ENCODE results near the gene RBBP9. TPM values are rescaled to one million over a fixed set of nuclear protein-coding genes. Genes with fewer than 3 reads are reported as not detected.

Gene RBBP9
- total RNA-seq, 2 donors from 2014 or later, result 12.2 to 18.3 TPM

GRCh38 chr20:18537651-18538050, 40.6 kb upstream of the RBBP9 start:
- H3K27me3 ChIP-seq (replicated peaks; ENCODE audit: insufficient read depth), result no peaks in the 10 kb centered on the region
- H3K27ac ChIP-seq, result no peak overlapping the region
- H3K4me3 ChIP-seq, result no peak overlapping the region
- TF ChIP-seq CTCF (IDR thresholded peaks at IDR 0.05), result no peak
- no peak for ATAC-seq (ENCODE audit: insufficient number of reproducible peaks, low FRiP score, low read depth)
- H3K9me3 ChIP-seq, result no peaks in the 10 kb centered on the region
- no peaks in the 10 kb centered on the region for H3K4me1 ChIP-seq (ENCODE audit: control insufficient read depth in 1 of 2, low read depth in 2 of 2)
- peaks cover 33% of the 10 kb centered on the region for H3K36me3 ChIP-seq
- DNase-seq (ENCODE audit: low spot score), result no peak

- no peak overlapping the region for H3K4me3 ChIP-seq
- TF ChIP-seq CTCF (IDR thresholded peaks at IDR 0.05), result no peak
- H3K27me3 ChIP-seq (replicated peaks; ENCODE audit: insufficient read depth), result no peaks in the 10 kb centered on the region
- DNase-seq (ENCODE audit: low spot score), result no peak
- no peaks in the 10 kb centered on the region for H3K4me1 ChIP-seq (ENCODE audit: control insufficient read depth in 1 of 2, low read depth in 2 of 2)
- no peaks in the 10 kb centered on the region for H3K9me3 ChIP-seq
- H3K27ac ChIP-seq, result no peak overlapping the region
- peaks cover 40% of the 10 kb centered on the region for H3K36me3 ChIP-seq
- no peak for ATAC-seq (ENCODE audit: insufficient number of reproducible peaks, low FRiP score, low read depth)
These were observed 37.1 kb upstream of the RBBP9 start for GRCh38 chr20:18533978-18534644.

GRCh38 chr20:18533491-18533890, 36.5 kb upstream of the RBBP9 start:
- DNase-seq (ENCODE audit: low spot score) (no peak), ATAC-seq (ENCODE audit: insufficient number of reproducible peaks, low FRiP score, low read depth) (no peak)
- Histone ChIP-seq H3K4me1 (ENCODE audit: control insufficient read depth in 1 of 2, low read depth in 2 of 2) (no peaks in the 10 kb centered on the region), H3K4me3 (no peak overlapping the region), H3K36me3 (peaks cover 46% of the 10 kb centered on the region), H3K9me3 (no peaks in the 10 kb centered on the region), H3K27ac (no peak overlapping the region), H3K27me3 (replicated peaks; ENCODE audit: insufficient read depth) (no peaks in the 10 kb centered on the region)
- no peak for TF ChIP-seq CTCF (IDR thresholded peaks at IDR 0.05)

GRCh38 chr20:18532626-18533025, 35.6 kb upstream of the RBBP9 start:
- no peaks in the 10 kb centered on the region for H3K27me3 ChIP-seq (replicated peaks; ENCODE audit: insufficient read depth)

GRCh38 chr20:18529041-18529440, 32.0 kb upstream of the RBBP9 start:
- H3K36me3 ChIP-seq, result peaks cover 68% of the 10 kb centered on the region
- H3K4me1 ChIP-seq (ENCODE audit: control insufficient read depth in 1 of 2, low read depth in 2 of 2), result no peaks in the 10 kb centered on the region
- ATAC-seq (ENCODE audit: insufficient number of reproducible peaks, low FRiP score, low read depth) (no peak), DNase-seq (ENCODE audit: low spot score) (no peak)
- H3K9me3 ChIP-seq, result no peaks in the 10 kb centered on the region
- TF ChIP-seq CTCF (IDR thresholded peaks at IDR 0.05), result no peak
- no peaks in the 10 kb centered on the region for H3K27me3 ChIP-seq (replicated peaks; ENCODE audit: insufficient read depth)
- no peak overlapping the region for H3K27ac ChIP-seq
- H3K4me3 ChIP-seq, result no peak overlapping the region

More at GRCh38 chr20:18532626-18533025, 35.6 kb upstream of the RBBP9 start:
- Histone ChIP-seq H3K36me3 (peaks cover 49% of the 10 kb centered on the region), H3K9me3 (no peaks in the 10 kb centered on the region), H3K4me1 (ENCODE audit: control insufficient read depth in 1 of 2, low read depth in 2 of 2) (no peaks in the 10 kb centered on the region), H3K27ac (no peak overlapping the region), H3K4me3 (no peak overlapping the region)
- DNase-seq (ENCODE audit: low spot score) (no peak), ATAC-seq (ENCODE audit: insufficient number of reproducible peaks, low FRiP score, low read depth) (no peak)
- TF ChIP-seq CTCF (IDR thresholded peaks at IDR 0.05), result no peak
